Globus pallidus (tissue), 1 donor: ENCODE data around the gene DNMBP.
"Not testable (repeated sequence)": the region's sequence is repeated elsewhere in the genome, so short reads cannot be mapped to it uniquely, and the experiment has no call there.

Source experiments
- DNase-seq: peaks from one replicate; pipeline ENCODE4 v3.0.0-alpha.2; 2015; ENCODE audit warnings: low spot score

DNMBP gene

GRCh38 chr10:99945263-99945662 is 64.5 kb downstream of the DNMBP start:
- no peak for DNase-seq

GRCh38 chr10:99944860-99945259 is 64.9 kb downstream of the DNMBP start:
- DNase-seq: no peak

- DNase-seq: no peak
These were observed 65.8 kb downstream of the DNMBP start for GRCh38 chr10:99943908-99944307.

GRCh38 chr10:99941942-99942820 is 67.6 kb downstream of the DNMBP start:
- DNase-seq: no peak

GRCh38 chr10:99938563-99938962 is 71.2 kb downstream of the DNMBP start:
- no peak for DNase-seq

- no peak for DNase-seq
These were observed 72.1 kb downstream of the DNMBP start for GRCh38 chr10:99937630-99938029.

- DNase-seq: not testable (repeated sequence)
These were observed 77.4 kb downstream of the DNMBP start for GRCh38 chr10:99932203-99932957.

DNA sequence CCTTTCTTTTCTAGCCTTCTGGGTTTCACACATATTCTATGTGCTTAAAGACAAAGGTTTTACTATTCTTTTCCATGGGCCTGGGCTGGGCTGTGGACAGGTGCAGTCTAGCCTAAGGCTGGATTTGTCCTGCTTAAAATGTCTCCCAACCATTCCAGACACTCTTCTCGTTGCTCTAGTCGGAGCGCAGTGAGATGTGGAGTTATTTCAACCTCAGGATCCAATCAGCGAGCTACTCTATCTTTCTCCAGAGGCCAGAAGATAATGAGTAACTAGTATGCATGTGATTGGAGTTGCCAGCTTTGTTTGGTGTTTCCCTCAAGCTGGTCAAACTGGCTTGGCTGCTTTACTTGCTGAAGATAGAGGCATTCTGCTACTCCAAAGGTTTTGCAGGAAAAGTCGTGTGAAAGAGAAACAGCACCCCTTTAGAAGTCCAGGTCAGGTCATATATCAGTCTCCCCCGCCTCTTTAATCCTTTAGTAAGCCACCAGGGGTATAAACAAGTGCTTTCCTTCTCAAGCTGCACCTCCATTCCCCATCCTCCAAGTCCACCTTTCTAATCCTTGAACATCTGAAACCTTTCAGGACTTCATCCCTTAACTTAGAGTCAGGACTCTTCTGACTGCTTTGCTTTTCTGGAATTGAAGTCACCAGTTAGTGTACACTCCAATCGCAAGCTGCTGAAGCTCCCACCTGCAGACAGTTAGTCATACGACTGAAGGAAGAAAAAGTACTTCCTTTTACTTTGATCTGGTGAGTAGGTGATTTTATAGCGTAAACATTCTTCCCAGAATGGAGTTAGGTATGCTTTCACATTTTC is 78.8 kb downstream of the DNMBP start:
- no peak for DNase-seq

DNA sequence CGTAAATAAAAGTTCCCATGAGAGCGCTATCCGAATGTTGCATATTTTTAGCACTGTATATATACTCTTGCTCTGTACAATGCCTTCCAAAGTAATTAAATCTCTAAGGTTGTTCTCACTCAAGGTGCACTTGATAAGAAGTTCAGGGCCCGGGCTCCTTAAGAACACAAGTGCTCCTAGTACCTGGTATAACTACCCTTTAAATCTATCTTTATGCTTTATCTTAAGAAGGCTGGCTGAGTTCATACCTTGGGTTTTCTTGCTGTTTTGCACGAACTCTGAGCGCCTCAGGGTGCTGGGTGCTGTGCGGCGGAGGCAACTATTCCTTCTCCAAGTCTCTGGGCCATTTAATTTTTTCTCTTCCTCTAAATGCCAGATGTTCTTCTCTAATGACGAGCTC is 80.4 kb downstream of the DNMBP start:
- DNase-seq: no peak

DNA sequence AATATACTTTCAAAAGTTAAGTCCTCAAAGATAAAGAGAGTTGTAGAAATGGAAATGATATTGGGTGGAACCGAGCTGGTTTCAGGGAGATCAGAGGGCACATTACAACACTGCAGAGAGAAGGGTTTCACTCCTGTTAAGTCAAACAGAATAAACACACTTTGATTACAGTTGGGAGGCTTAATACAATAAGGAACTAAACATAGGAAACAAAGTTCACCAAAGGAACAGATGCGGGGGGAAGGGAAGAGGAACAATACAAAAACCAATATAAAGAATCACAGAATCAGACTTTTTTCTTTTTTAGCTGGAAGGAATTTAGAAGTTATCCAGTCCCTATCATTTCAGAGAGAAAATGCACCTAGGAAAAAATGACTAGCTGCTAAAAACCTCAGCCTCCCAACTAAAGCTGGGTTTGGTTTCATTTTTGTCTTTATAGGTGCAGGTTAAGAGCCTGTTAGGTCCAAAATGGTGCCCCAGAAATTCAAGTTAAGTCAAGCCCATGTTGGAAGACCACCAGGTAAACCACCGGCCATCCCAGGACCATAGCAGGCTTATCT is 81.9 kb downstream of the DNMBP start:
- DNase-seq: no peak

GRCh38 chr10:99926925-99927720 is 82.6 kb downstream of the DNMBP start:
- DNase-seq: no peak

- no peak for DNase-seq
These were observed 85.1 kb downstream of the DNMBP start for GRCh38 chr10:99924451-99925255.

GRCh38 chr10:99921948-99922347 is 87.8 kb downstream of the DNMBP start:
- no peak for DNase-seq

GRCh38 chr10:99920901-99921300 is 88.8 kb downstream of the DNMBP start:
- no peak for DNase-seq

DNA sequence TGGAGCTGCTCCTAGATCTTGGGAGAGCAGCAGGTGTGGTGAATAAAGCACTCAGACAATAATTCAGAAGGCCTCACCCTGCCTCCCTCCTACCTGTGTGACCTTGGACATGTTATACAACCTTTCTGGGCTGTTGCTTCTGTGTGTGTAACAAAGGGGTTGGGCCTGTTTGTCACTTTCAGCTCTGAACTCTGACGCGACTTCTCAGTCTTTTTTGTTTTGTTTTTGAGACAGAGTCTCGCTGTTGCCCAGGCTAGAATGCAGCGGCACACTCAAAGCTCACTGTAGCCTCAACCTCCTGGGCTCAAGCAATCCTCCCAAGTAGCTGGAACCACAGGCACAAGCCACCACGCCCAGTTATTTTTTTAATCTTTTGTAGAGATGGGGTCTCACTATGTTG is 89.3 kb downstream of the DNMBP start:
- no peak for DNase-seq

DNA sequence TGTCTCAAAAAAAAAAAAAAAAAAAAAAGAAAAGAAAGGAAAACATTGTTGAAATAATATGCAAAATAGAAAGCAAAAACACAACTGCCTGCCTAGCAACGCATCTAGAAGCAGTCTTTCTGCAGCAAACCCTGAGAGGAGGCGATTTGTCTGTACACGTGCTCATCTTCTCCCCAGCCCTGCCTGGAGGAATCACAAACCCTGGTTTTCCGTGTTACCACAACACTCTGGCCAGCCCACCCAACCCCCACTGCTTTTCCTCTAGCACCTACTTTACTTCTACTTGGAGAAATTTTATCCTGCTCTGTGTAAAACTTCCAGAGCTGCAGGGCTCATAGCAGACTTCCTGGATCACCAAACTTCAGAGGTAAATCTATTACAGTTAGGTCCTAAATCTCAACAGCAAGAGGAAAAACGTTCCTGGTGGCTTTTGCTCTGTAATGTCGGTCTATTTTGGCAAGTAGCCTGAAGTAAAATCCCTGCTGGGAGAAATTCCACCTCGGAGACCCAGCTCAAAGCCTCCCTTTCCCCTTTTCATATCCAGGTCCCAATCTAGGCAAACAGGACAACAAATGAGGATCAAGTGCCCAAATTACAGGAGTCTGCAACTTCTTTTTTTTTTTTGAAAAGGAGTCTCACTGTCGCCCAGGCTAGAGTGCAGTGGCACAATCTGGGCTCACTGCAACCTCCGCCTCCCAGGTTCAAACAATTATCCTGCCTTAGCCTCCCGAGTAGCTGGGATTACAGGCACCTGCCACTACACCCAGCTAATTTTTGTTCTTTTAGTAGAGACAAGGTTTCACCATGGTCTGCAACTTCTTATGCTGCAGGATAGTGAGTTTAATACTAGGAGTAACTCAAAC is 91.6 kb downstream of the DNMBP start:
- DNase-seq: no peak

GRCh38 chr10:99916776-99917175 is 93.0 kb downstream of the DNMBP start:
- no peak for DNase-seq

GRCh38 chr10:99915414-99915813 is 94.3 kb downstream of the DNMBP start:
- DNase-seq: no peak

DNA sequence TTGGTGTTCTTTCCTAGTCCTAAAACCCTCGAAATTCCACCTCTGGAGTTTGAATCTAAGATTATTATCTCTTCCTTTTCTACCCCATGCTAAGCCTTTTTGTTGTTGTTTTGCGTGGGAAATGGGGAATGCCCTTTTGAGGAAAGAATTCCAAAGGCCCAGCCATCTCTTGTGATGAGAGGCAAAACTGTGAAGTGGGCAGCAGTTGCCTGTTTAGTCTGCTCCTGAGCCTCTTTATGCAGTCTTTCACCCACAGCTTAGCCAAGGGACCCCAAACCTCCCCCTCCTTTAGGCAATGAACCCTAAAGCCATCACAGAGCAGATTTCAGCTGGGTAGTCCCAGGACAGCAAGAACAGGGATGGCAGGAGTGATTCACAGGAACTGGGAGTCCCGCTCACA is 95.5 kb downstream of the DNMBP start:
- no peak for DNase-seq
